Hepatocyte (in vitro differentiated cells): Measurements from ENCODE around the gene SPAAR. TPM values are rescaled to one million over a fixed set of nuclear protein-coding genes. Genes with fewer than 3 reads are reported as not detected.
A peak's percentile ranks its signal among the peaks of the same experiment; 100 is the strongest.

Experiments
- DNase-seq: peaks from one replicate; pipeline ENCODE4 v3.0.0-alpha.2; 2016; ENCODE audit warnings: low spot score
- H2AFZ ChIP-seq: fragments of 200-600 bp; sonication (generic); 2 replicates; pipeline ENCODE4 v1.6.0; 2016; ENCODE audit warnings: antibody characterized with exemption, mild to moderate bottlenecking
- H3K27ac ChIP-seq: fragments of 200-600 bp; sonication (generic); 2 replicates; pipeline ENCODE4 v1.5.1; 2016; ENCODE audit warnings: mild to moderate bottlenecking
- H3K27me3 ChIP-seq: fragments of 200-600 bp; sonication (generic); 2 replicates; pipeline ENCODE4 v1.6.1; 2016
- H3K36me3 ChIP-seq: fragments of 200-600 bp; sonication (generic); replicated peaks from 2 replicates; pipeline ENCODE4 v1.5.1; 2016; ENCODE audit warnings: low read depth; ENCODE audit not compliant: insufficient read depth
- H3K4me1 ChIP-seq: fragments of 200-600 bp; sonication (generic); 2 replicates; pipeline ENCODE4 v1.5.1; 2016; ENCODE audit warnings: mild to moderate bottlenecking, moderate library complexity; ENCODE audit not compliant: insufficient read depth
- H3K4me2 ChIP-seq: fragments of 200-600 bp; sonication (generic); 2 replicates; pipeline ENCODE4 v1.6.0; 2016
- H3K4me3 ChIP-seq: fragments of 200-600 bp; sonication (generic); 2 replicates; pipeline ENCODE4 v1.5.1; 2016; ENCODE audit warnings: mild to moderate bottlenecking
- H3K79me2 ChIP-seq: fragments of 200-600 bp; sonication (generic); 2 replicates; pipeline ENCODE4 v1.6.0; 2017; ENCODE audit warnings: mild to moderate bottlenecking
- H3K9me2 ChIP-seq: fragments of 200-600 bp; sonication (generic); replicated peaks from 2 replicates; pipeline ENCODE4 v1.6.0; 2017; ENCODE audit warnings: mild to moderate bottlenecking; ENCODE audit not compliant: insufficient read depth
- H3K9me3 ChIP-seq: fragments of 200-600 bp; sonication (generic); 2 replicates; pipeline ENCODE4 v1.5.1; 2016; ENCODE audit warnings: low read depth, mild to moderate bottlenecking
- H4K20me1 ChIP-seq: fragments of 200-600 bp; sonication (generic); 2 replicates; pipeline ENCODE4 v1.6.0; 2016; ENCODE audit warnings: mild to moderate bottlenecking; ENCODE audit not compliant: insufficient read depth, poor library complexity, severe bottlenecking
- EZH2 ChIP-seq: fragments of 200-600 bp; sonication (generic); IDR thresholded peaks from 2 replicates; pipeline ENCODE4 v1.6.1; 2016; ENCODE audit warnings: antibody characterized with exemption, mild to moderate bottlenecking, borderline replicate concordance
- EZH2phosphoT487 ChIP-seq: fragments of 200-600 bp; sonication (generic); IDR thresholded peaks from one replicate; pipeline ENCODE4 v1.6.1; 2018; ENCODE audit warnings: antibody characterized with exemption, mild to moderate bottlenecking, low read depth, moderate library complexity; ENCODE audit not compliant: unreplicated experiment, severe bottlenecking
- WGBS: methylation state at CpG from one replicate; pipeline ENCODE4 v1.1.6; 2016; ENCODE audit warnings: low lambda C conversion rate; ENCODE audit errors: missing lambda C conversion rate; 5-methylcytosine and 5-hydroxymethylcytosine counted together
- polyA plus RNA-seq: library from polyadenylated mRNA; unstranded; fragments of >200 nt; fragmentation: Nextera tagmentation; extraction: Ambion mirVana; gene quantifications from 2 replicates; pipeline ENCODE4 v1.2.1, GENCODE V29; 2016
- total RNA-seq: library from RNA; depleted of rRNA; stranded (reverse); fragments of >200 nt; gene quantifications from 2 replicates; pipeline ENCODE4 v1.2.3, GENCODE V29; 2014
- TF ChIP-seq, protein P1 (sequence below): fragments of 200-600 bp; sonication (generic); IDR thresholded peaks from 2 replicates; pipeline ENCODE4 v1.5.1; 2016; ENCODE audit warnings: antibody characterized with exemption, mild to moderate bottlenecking; ENCODE audit not compliant: poor library complexity

The SPAAR gene
- total and polyA plus RNA-seq, 2 experiments from 2014 or later, result not detected

DNA sequence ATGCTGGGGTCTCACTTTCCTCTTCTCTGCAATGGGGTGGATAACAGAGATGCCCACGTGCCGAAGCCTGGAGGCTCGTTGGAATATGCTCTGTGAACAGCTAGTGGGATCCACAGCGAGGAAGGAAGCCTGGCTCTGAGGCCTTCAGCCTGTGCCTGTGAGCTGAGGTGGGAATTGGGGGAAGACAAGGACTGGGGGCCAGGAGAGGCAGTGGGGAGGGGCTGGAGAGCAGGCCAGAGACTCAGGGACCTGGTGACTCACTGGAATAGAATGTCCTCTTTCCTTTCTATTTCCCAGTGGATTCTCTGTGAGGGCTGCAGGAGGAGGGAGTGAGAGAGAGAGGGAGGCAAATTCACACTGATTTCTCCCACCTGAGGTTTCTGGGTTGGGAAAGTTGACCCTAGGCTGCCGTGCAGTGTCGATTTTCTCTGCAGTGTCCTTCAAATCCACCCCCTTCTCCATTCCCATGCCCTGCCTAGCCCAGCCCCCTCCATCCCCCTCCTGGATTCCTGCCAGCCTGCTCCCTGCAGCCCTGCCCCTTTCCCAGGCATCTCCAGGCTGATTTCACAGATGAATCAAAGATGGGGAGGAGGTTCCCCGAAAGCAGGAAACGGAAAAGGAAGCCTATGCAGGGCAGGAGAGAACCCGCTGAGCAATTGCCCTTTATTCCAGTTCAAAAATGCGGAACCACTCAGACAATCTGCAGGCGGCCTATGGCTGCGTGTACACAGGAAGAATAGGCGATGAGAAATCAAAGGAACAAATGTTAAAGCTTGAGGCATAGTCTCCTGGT, 1.4 kb upstream of the SPAAR start:
- Histone ChIP-seq H4K20me1 (no peaks in the 10 kb centered on the region), H3K27ac (peak overlapping the region; percentile 96), H3K79me2 (no peaks in the 10 kb centered on the region), H3K9me3 (no peaks in the 10 kb centered on the region), H3K9me2 (no peaks in the 10 kb centered on the region), H3K4me2 (peak overlapping the region; percentile 55), H3K27me3 (no peaks in the 10 kb centered on the region), H2AFZ (peak overlapping the region; percentile 77), H3K4me3 (no peak overlapping the region), H3K36me3 (no peaks in the 10 kb centered on the region), H3K4me1 (peaks cover 49% of the 10 kb centered on the region)
- no peak for TF ChIP-seq EZH2
- no peak for TF ChIP-seq EZH2phosphoT487
- TF ChIP-seq, protein P1, sequence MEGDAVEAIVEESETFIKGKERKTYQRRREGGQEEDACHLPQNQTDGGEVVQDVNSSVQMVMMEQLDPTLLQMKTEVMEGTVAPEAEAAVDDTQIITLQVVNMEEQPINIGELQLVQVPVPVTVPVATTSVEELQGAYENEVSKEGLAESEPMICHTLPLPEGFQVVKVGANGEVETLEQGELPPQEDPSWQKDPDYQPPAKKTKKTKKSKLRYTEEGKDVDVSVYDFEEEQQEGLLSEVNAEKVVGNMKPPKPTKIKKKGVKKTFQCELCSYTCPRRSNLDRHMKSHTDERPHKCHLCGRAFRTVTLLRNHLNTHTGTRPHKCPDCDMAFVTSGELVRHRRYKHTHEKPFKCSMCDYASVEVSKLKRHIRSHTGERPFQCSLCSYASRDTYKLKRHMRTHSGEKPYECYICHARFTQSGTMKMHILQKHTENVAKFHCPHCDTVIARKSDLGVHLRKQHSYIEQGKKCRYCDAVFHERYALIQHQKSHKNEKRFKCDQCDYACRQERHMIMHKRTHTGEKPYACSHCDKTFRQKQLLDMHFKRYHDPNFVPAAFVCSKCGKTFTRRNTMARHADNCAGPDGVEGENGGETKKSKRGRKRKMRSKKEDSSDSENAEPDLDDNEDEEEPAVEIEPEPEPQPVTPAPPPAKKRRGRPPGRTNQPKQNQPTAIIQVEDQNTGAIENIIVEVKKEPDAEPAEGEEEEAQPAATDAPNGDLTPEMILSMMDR, result no peak
- WGBS, result 46% methylated on average over 12 of the region's 13 CpGs
- DNase-seq, result peak; percentile 82

DNA sequence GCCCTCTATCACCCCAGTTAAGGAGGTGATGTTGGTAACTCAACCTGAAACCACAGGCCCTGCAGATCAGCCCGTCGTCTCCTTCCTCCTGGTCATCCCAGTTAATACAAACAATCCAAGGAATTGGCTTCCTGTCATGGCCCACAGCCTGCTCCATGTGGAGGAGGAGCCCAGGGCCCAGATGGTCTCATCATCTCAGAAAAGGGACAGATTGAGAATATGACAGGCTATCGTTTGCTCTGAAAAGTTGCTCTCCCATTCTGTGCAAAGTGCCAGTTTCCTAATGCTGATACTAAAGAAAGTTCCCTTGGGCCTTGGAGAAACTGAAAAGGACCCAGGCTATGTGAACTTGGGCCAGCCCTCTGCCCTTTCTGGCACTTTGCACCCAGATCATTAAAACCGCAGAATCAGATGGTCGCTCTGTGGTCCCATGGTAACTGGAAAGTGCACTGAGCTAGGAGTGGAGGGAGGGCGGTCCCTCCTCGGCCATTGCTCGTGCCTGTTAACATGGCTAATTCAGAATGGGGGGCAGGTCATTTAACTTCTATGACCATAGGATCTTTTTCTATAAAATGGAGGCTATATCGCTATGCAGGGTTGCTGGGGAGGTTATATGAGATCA, 675 bp upstream of the SPAAR start:
- Histone ChIP-seq H3K79me2 (no peaks in the 10 kb centered on the region), H3K27ac (peak overlapping the region; percentile 96), H3K9me2 (no peaks in the 10 kb centered on the region), H3K9me3 (no peaks in the 10 kb centered on the region), H3K4me2 (peak overlapping the region; percentile 55), H3K4me3 (no peak overlapping the region), H3K4me1 (peaks cover 49% of the 10 kb centered on the region), H2AFZ (peak overlapping the region; percentile 77), H3K27me3 (no peaks in the 10 kb centered on the region), H3K36me3 (no peaks in the 10 kb centered on the region), H4K20me1 (no peaks in the 10 kb centered on the region)
- no peak for DNase-seq
- TF ChIP-seq EZH2phosphoT487 (no peak), EZH2 (no peak)
- TF ChIP-seq, protein P1, result no peak
- WGBS, result 85% methylated on average over 9 of the region's 9 CpGs

DNA sequence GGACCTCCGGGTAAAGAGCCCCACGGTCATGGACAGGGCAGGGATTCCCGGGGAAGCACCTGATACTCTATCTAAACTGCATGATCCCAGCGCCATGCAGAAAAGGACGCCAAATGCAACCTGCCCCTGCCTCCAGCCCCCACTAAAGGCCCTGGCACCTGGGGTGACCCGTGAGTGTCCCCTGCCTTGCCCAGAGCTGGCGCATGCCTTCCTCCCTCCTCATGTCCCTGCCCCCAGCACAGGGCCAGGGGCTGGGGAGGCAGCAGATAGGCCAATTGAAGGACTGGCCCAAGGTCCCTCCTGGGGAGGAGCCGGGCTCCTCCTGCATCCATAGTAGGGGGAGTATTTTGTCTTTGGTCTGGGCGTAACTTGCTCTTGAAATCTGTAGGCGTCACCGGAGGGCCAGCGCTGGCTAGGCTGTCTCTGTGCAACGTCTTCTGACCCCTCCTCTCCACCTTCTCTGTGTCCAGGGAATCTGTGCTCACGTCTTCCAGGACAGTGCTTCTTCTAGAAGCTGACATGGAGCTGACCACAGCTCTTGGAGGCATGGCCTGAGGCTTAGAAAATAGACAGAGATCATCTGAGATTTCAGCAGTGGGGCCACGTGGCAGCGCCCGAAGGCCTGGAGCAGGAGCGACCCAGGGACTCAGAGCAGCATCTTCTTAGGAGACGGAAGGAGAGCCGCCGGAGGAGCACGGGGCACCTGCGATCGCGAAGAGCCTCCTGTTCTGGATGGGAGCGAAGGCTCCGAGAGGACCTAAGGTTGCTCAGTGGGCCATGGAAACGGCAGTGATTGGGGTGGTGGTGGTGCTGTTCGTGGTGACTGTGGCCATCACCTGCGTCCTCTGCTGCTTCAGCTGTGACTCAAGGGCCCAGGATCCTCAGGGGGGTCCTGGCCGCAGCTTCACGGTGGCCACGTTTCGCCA, 660 bp downstream of the SPAAR start:
- no peak for DNase-seq
- TF ChIP-seq, protein P1, result no peak
- TF ChIP-seq EZH2phosphoT487 (no peak), EZH2 (no peak)
- Histone ChIP-seq H3K27ac (no peak overlapping the region), H3K9me3 (no peaks in the 10 kb centered on the region), H3K79me2 (no peaks in the 10 kb centered on the region), H3K36me3 (no peaks in the 10 kb centered on the region), H2AFZ (no peak overlapping the region), H3K27me3 (no peaks in the 10 kb centered on the region), H3K4me1 (peaks cover 56% of the 10 kb centered on the region), H3K9me2 (no peaks in the 10 kb centered on the region), H4K20me1 (no peaks in the 10 kb centered on the region), H3K4me2 (no peak overlapping the region), H3K4me3 (no peak overlapping the region)
- 93% methylated on average over 34 of the region's 34 CpGs for WGBS
